HCT116 (cell line): ENCODE results near the gene PDE4B. TPM values are rescaled to one million over a fixed set of nuclear protein-coding genes. Genes with fewer than 3 reads are reported as not detected.

Experiments used
- ATAC-seq: fragments of 200-7000 bp; cut with Tn5 transposase; 2 replicates; pipeline ENCODE4 v1.9.1; 2020; ENCODE audit warnings: mild to moderate bottlenecking, moderate library complexity
- BruUV-seq: library from RNA; stranded (reverse); fragments of 400-500 nt; replicated peaks from 2 replicates; lab custom pipeline; 2021; lab: Mats Ljungman, UMichigan
- CTCF ChIA-PET: fragments of 300-600 bp; sonication (Branson Sonifier 250); formaldehyde crosslinking; loops from one replicate; lab custom pipeline; 2021; ENCODE audit warnings: antibody characterized with exemption; lab: Charles Lee
- POLR2A ChIA-PET: fragments of 300-600, 350-600 bp; sonication (Branson Sonifier 250); formaldehyde crosslinking; loops from one replicate; lab custom pipeline; 2021; ENCODE audit warnings: antibody characterized with exemption; lab: Charles Lee
- RAD21 ChIA-PET, 2 experiments: fragments of 300-600 bp; sonication (Branson Sonifier 250); formaldehyde crosslinking; loops; one replicate each; lab custom pipeline; 2023; ENCODE audit warnings: low total read pairs in 2 of 2; ENCODE audit not compliant: uncharacterized antibody in 2 of 2, unreplicated experiment in 2 of 2, low non-redundant PET in 1 of 2; lab: Charles Lee
- DNase-seq: peaks from one replicate; pipeline ENCODE4 v3.0.0-alpha.2; 2010; ENCODE audit warnings: low read depth, low spot score
- H2AFZ ChIP-seq: fragments of 200-600 bp; shearing (Covaris generic), sonication (generic); 2 replicates; pipeline ENCODE4 v1.6.1; 2017; ENCODE audit warnings: low read depth, mixed run types, mixed read lengths, antibody characterized with exemption, low read length; ENCODE audit not compliant: poor library complexity, severe bottlenecking
- H3K27ac ChIP-seq: 2 replicates; pipeline ENCODE4 v1.5.1; 2012; ENCODE audit warnings: low read depth, low read length
- H3K27me3 ChIP-seq: fragments of 200-600 bp; sonication (generic); 2 replicates; pipeline ENCODE4 v1.6.1; 2016; ENCODE audit warnings: mixed run types, low read length, mixed read lengths; ENCODE audit not compliant: insufficient read depth
- H3K36me3 ChIP-seq, 2 experiments: fragments of 200-500 bp in 1 of 2; fragments of 200-600 bp in 1 of 2; sonication (Bioruptor generic) in 1 of 2; sonication (generic) in 1 of 2; 2 replicates each; pipeline versions ENCODE4 v1.5.1 to v1.6.1; 2014 to 2016; ENCODE audit warnings: low read length in 2 of 2, inconsistent platforms in 1 of 2, mixed read lengths in 1 of 2, mixed run types in 1 of 2; ENCODE audit not compliant: insufficient read depth in 2 of 2, control insufficient read depth in 1 of 2
- H3K4me1 ChIP-seq, 2 experiments: fragments of 200-600 bp in 1 of 2; sonication (generic) in 1 of 2; 2 replicates each; pipeline versions ENCODE4 v1.5.1 to v1.6.1; 2012 to 2017; ENCODE audit warnings: low read length in 2 of 2, inconsistent platforms in 1 of 2, mild to moderate bottlenecking in 1 of 2, mixed read lengths in 1 of 2, mixed run types in 1 of 2, moderate library complexity in 1 of 2; ENCODE audit not compliant: insufficient read depth in 2 of 2, control insufficient read depth in 1 of 2
- H3K4me2 ChIP-seq: fragments of 200-600 bp; sonication (generic); 2 replicates; pipeline ENCODE4 v1.6.1; 2017; ENCODE audit warnings: mixed run types, low read length, mixed read lengths
- H3K4me3 ChIP-seq, 2 experiments: fragments of 200-600 bp in 1 of 2; sonication (generic) in 1 of 2; replicated peaks in 1 of 2; 2 replicates each; pipeline ENCODE4 v1.5.1; 2011 to 2016; ENCODE audit warnings: low read length in 2 of 2, control low read depth in 1 of 2, low read depth in 1 of 2, mild to moderate bottlenecking in 1 of 2, mixed read lengths in 1 of 2, mixed run types in 1 of 2
- H3K79me2 ChIP-seq: fragments of 200-600 bp; sonication (generic); 2 replicates; pipeline ENCODE4 v1.6.1; 2017; ENCODE audit warnings: mild to moderate bottlenecking, mixed run types, low read length, moderate library complexity, mixed read lengths; ENCODE audit not compliant: insufficient read depth
- H3K9ac ChIP-seq: fragments of 200-600 bp; sonication (generic); 2 replicates; pipeline ENCODE4 v1.6.1; 2016; ENCODE audit warnings: low read length, mixed read lengths
- H3K9me2 ChIP-seq: fragments of 200-600 bp; sonication (generic), shearing (Covaris generic); 2 replicates; pipeline ENCODE4 v1.6.1; 2017; ENCODE audit warnings: mixed run types, mild to moderate bottlenecking, moderate library complexity; ENCODE audit not compliant: insufficient read depth
- H3K9me3 ChIP-seq, 2 experiments: fragments of 200-500 bp in 1 of 2; fragments of 200-600 bp in 1 of 2; sonication (Bioruptor generic) in 1 of 2; sonication (generic) in 1 of 2; 2 replicates each; pipeline ENCODE4 v1.6.1; 2014 to 2017; ENCODE audit warnings: low read length in 2 of 2, mixed read lengths in 2 of 2, inconsistent platforms in 1 of 2, low read depth in 1 of 2, mild to moderate bottlenecking in 1 of 2, mixed run types in 1 of 2, moderate library complexity in 1 of 2; ENCODE audit not compliant: control insufficient read depth in 1 of 2, insufficient read depth in 1 of 2
- H4K20me1 ChIP-seq: fragments of 200-600 bp; sonication (generic), shearing (Covaris generic); 2 replicates; pipeline ENCODE4 v1.6.1; 2017; ENCODE audit warnings: mixed run types, mild to moderate bottlenecking, moderate library complexity; ENCODE audit not compliant: insufficient read depth
- ATF3 ChIP-seq: IDR thresholded peaks from 2 replicates; pipeline ENCODE4 v1.6.1; 2012
- EGR1 ChIP-seq: IDR thresholded peaks from 2 replicates; pipeline ENCODE4 v1.6.1; 2012; ENCODE audit warnings: low read depth
- ELF1 ChIP-seq: IDR thresholded peaks from 2 replicates; pipeline ENCODE4 v1.6.1; 2012; ENCODE audit warnings: low read depth, borderline replicate concordance
- EZH2 ChIP-seq: fragments of 200-600 bp; sonication (generic); IDR thresholded peaks from 2 replicates; pipeline ENCODE4 v1.6.1; 2017; ENCODE audit warnings: antibody characterized with exemption, mixed run types
- YY1 ChIP-seq: IDR thresholded peaks from 2 replicates; pipeline ENCODE4 v1.6.1; 2011; ENCODE audit warnings: low read length, low read depth, moderate library complexity, mild to moderate bottlenecking; ENCODE audit not compliant: insufficient replicate concordance; ENCODE audit errors: extremely low read depth
- ZFX ChIP-seq: fragments of 450-650 bp; IDR thresholded peaks from 2 replicates; pipeline ENCODE4 v1.6.1; 2017
- intact Hi-C: fragments of 100-400 bp; cut with micrococcal nuclease; formaldehyde crosslinking; loops from 2 replicates; pipeline ENCODE4 v1.10.0; 2022
- total RNA-seq: library from RNA; stranded (reverse); gene quantifications from one replicate; pipeline ENCODE4 v1.2.1, GENCODE V29; 2021; ENCODE audit not compliant: unreplicated experiment
- TF ChIP-seq, protein P1 (sequence below): IDR thresholded peaks from 2 replicates; pipeline ENCODE4 v1.6.1; 2012

PDE4B gene
- total RNA-seq, 1 experiment from 2014 or later, result 76.9 TPM

- intact Hi-C loops, result no loop called here
- Histone ChIP-seq H3K4me2 (no peak overlapping the region), H3K9ac (no peak overlapping the region), H3K27ac (no peak overlapping the region), H3K27me3 (no peaks in the 10 kb centered on the region), H3K4me1 (peaks cover 27 to 71% of the 10 kb centered on the region in 2 experiments), H3K4me3 (no peak overlapping the region), H3K9me3 (no peaks in the 10 kb centered on the region), H3K36me3 (no peaks in the 10 kb centered on the region), H3K79me2 (no peaks in the 10 kb centered on the region), H3K9me2 (no peaks in the 10 kb centered on the region), H4K20me1 (no peaks in the 10 kb centered on the region), H2AFZ (peak overlapping the region; percentile 58)
- POLR2A ChIA-PET, result interaction anchor here (0.7 kb wide), 1 partner anchor 9 kb away, joined by 3 read pairs; no protein-coding TSS in a partner anchor
- DNase-seq (no peak), ATAC-seq (no peak)
- BruUV-seq, result no TSS peak
- CTCF ChIA-PET, result interaction anchor here (0.8 kb wide), 1 partner anchor 18 kb away, joined by 3 read pairs; no protein-coding TSS in a partner anchor
- no peak for TF ChIP-seq EZH2
- TF ChIP-seq ZFX, result no peak
- TF ChIP-seq YY1, result no peak
- no peak for TF ChIP-seq ELF1
- TF ChIP-seq EGR1, result no peak
- RAD21 ChIA-PET, result no interaction called here
These were observed 493.0 kb downstream of the PDE4B start for GRCh38 chr1:66285618-66286270.

GRCh38 chr1:66286307-66286706, 493.6 kb downstream of the PDE4B start:
- Histone ChIP-seq H3K36me3 (no peaks in the 10 kb centered on the region), H2AFZ (peak overlapping the region; percentile 22), H3K4me1 (peaks cover 32 to 71% of the 10 kb centered on the region in 2 experiments), H3K79me2 (no peaks in the 10 kb centered on the region), H3K9me2 (no peaks in the 10 kb centered on the region), H4K20me1 (no peaks in the 10 kb centered on the region), H3K27me3 (no peaks in the 10 kb centered on the region), H3K27ac (no peak overlapping the region), H3K9me3 (no peaks in the 10 kb centered on the region), H3K4me3 (no peak overlapping the region), H3K9ac (no peak overlapping the region), H3K4me2 (no peak overlapping the region)
- CTCF ChIA-PET, result interaction anchor here (0.8 kb wide), 1 partner anchor 18 kb away, joined by 3 read pairs; no protein-coding TSS in a partner anchor
- POLR2A ChIA-PET, result interaction anchor here (0.7 kb wide), 1 partner anchor 8 kb away, joined by 3 read pairs; no protein-coding TSS in a partner anchor
- intact Hi-C loops, result no loop called here
- RAD21 ChIA-PET, result no interaction called here
- DNase-seq (no peak), ATAC-seq (no peak)
- TF ChIP-seq ATF3, result no peak
- TF ChIP-seq, protein P1, sequence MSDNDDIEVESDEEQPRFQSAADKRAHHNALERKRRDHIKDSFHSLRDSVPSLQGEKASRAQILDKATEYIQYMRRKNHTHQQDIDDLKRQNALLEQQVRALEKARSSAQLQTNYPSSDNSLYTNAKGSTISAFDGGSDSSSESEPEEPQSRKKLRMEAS, result peak; percentile 9; the same call in 1 of the 2 replicates
- BruUV-seq, result no TSS peak
